Superior temporal gyrus (tissue), 1 donor: ENCODE data around the gene AQP1.

Source experiments
- DNase-seq: peaks from one replicate; pipeline ENCODE4 v3.0.0-alpha.2; 2016; ENCODE audit errors: extremely low spot score

The AQP1 gene

GRCh38 chr7:30921540-30922401, 10.1 kb downstream of the AQP1 start:
- DNase-seq = no peak

- DNase-seq = no peak
Observed at GRCh38 chr7:30922596-30922995, 10.9 kb downstream of the AQP1 start.

- DNase-seq = no peak
Observed at GRCh38 chr7:30923009-30923773, 11.5 kb downstream of the AQP1 start.

GRCh38 chr7:30923774-30924413, 12.2 kb downstream of the AQP1 start:
- DNase-seq = no peak

- DNase-seq = no peak
Observed at GRCh38 chr7:30924624-30925023, 13.0 kb downstream of the AQP1 start.

- no peak for DNase-seq
Observed at GRCh38 chr7:30925117-30925516, 13.5 kb downstream of the AQP1 start.

GRCh38 chr7:30925913-30926312, 14.3 kb downstream of the AQP1 start:
- no peak for DNase-seq

- no peak for DNase-seq
Observed at GRCh38 chr7:30926313-30926712, 14.7 kb downstream of the AQP1 start.

- DNase-seq = no peak
Observed at GRCh38 chr7:30927040-30927439, 15.4 kb downstream of the AQP1 start.

GRCh38 chr7:30927559-30927958, 15.9 kb downstream of the AQP1 start:
- DNase-seq = no peak

GRCh38 chr7:30928254-30928872, 16.7 kb downstream of the AQP1 start:
- DNase-seq = no peak

- DNase-seq = no peak
Observed at GRCh38 chr7:30929686-30930085, 18.0 kb downstream of the AQP1 start.

- no peak for DNase-seq
Observed at GRCh38 chr7:30930621-30931020, 19.0 kb downstream of the AQP1 start.

GRCh38 chr7:30931161-30931928, 19.7 kb downstream of the AQP1 start:
- no peak for DNase-seq

GRCh38 chr7:30931929-30932540, 20.4 kb downstream of the AQP1 start:
- DNase-seq = no peak

GRCh38 chr7:30932562-30932961, 20.9 kb downstream of the AQP1 start:
- no peak for DNase-seq

GRCh38 chr7:30933124-30933974, 21.7 kb downstream of the AQP1 start:
- no peak for DNase-seq

GRCh38 chr7:30934225-30934624, 22.6 kb downstream of the AQP1 start:
- no peak for DNase-seq

GRCh38 chr7:30934732-30935568, 23.3 kb downstream of the AQP1 start:
- no peak for DNase-seq
